Measurements from ENCODE around the gene ALPK1.

- no peak for TF ChIP-seq TAF1 (IDR thresholded peaks at IDR 0.05; ENCODE audit: borderline replicate concordance, insufficient read depth, low read length)
- no peak for TF ChIP-seq POLR2AphosphoS5 (IDR thresholded peaks at IDR 0.05; ENCODE audit: low read depth, low read length)
- no peak for TF ChIP-seq REST (IDR thresholded peaks at IDR 0.05; ENCODE audit: insufficient read depth in 1 of 2, low read depth in 2 of 2, low read length in 2 of 2)
These were observed 104.9 kb downstream of the ALPK1 start for GRCh38 chr4:112402098-112402497.
